Caco-2 (cell line): Measurements from ENCODE around the gene COL5A1. TPM values are rescaled to one million over a fixed set of nuclear protein-coding genes. Genes with fewer than 3 reads are reported as not detected.

Source experiments
- BruUV-seq: library from RNA; stranded (reverse); fragments of 400-500 nt; replicated peaks from 2 replicates; lab custom pipeline; 2021; lab: Mats Ljungman, UMichigan
- CTCF ChIA-PET: fragments of 300-600 bp; sonication (Branson Sonifier 250); formaldehyde crosslinking; loops from one replicate; lab custom pipeline; 2022; ENCODE audit warnings: antibody characterized with exemption; lab: Charles Lee
- POLR2A ChIA-PET: fragments of 300-600 bp; sonication (Branson Sonifier 250); formaldehyde crosslinking; loops from one replicate; lab custom pipeline; 2022; ENCODE audit warnings: antibody characterized with exemption; lab: Charles Lee
- DNase-seq, 2 experiments: peaks; one replicate each; pipeline versions ENCODE4 v3.0.0 to v3.0.0-alpha.2; 2020 to 2022
- H3K27me3 ChIP-seq: replicated peaks from 2 replicates; pipeline ENCODE4 v1.6.0; 2011; ENCODE audit warnings: low read length; ENCODE audit not compliant: control insufficient read depth, insufficient read depth
- H3K36me3 ChIP-seq: 2 replicates; pipeline ENCODE4 v1.5.1; 2011; ENCODE audit warnings: low read length; ENCODE audit not compliant: control insufficient read depth, insufficient read depth
- H3K4me1 ChIP-seq: fragments of 250-450 bp; sonication (Bioruptor Pico); 2 replicates; pipeline ENCODE4 v1.5.1; 2020; ENCODE audit warnings: mild to moderate bottlenecking
- H3K4me3 ChIP-seq: 2 replicates; pipeline ENCODE4 v1.5.1; 2011; ENCODE audit warnings: low read depth, mild to moderate bottlenecking, control low read depth, low read length
- H3K9me3 ChIP-seq: fragments of 250-450 bp; sonication (Bioruptor Pico); 2 replicates; pipeline ENCODE4 v1.5.1; 2020; ENCODE audit warnings: mild to moderate bottlenecking, moderate library complexity
- H3K27ac Mint-ChIP-seq: one replicate; pipeline ENCODE4 v1.8.0; 2022; ENCODE audit warnings: mixed read lengths; ENCODE audit not compliant: unreplicated experiment
- H3K27me3 Mint-ChIP-seq: one replicate; pipeline ENCODE4 v1.8.0; 2022; ENCODE audit warnings: mixed read lengths; ENCODE audit not compliant: insufficient read depth, unreplicated experiment
- H3K36me3 Mint-ChIP-seq: one replicate; pipeline ENCODE4 v1.8.0; 2022; ENCODE audit warnings: mild to moderate bottlenecking, mixed read lengths; ENCODE audit not compliant: insufficient read depth, unreplicated experiment
- H3K4me1 Mint-ChIP-seq: one replicate; pipeline ENCODE4 v1.8.0; 2022; ENCODE audit warnings: low read depth, mixed read lengths; ENCODE audit not compliant: unreplicated experiment
- H3K4me3 Mint-ChIP-seq: one replicate; pipeline ENCODE4 v1.8.0; 2022; ENCODE audit warnings: mild to moderate bottlenecking, moderate library complexity, mixed read lengths; ENCODE audit not compliant: unreplicated experiment
- H3K9me3 Mint-ChIP-seq: one replicate; pipeline ENCODE4 v1.8.0; 2022; ENCODE audit warnings: mixed read lengths; ENCODE audit not compliant: unreplicated experiment
- intact Hi-C: fragments of 100-400 bp; cut with micrococcal nuclease; formaldehyde crosslinking; loops from one replicate; pipeline ENCODE4 v1.10.0; 2022; ENCODE audit not compliant: unreplicated experiment
- total RNA-seq: library from RNA; stranded (reverse); gene quantifications from 2 replicates; pipeline ENCODE4 v1.2.3, GENCODE V29; 2022
- TF ChIP-seq, protein P1 (sequence below), 2 experiments: fragments of 200-600 bp in 1 of 2; IDR thresholded peaks; 1 replicate in 1 of 2; 2 replicates in 1 of 2; pipeline versions ENCODE4 v1.5.1 to v1.8.0; 2011 to 2022; ENCODE audit warnings: antibody characterized with exemption in 1 of 2, control low read depth in 1 of 2, inconsistent platforms in 1 of 2, low read depth in 1 of 2, low read length in 1 of 2, mild to moderate bottlenecking in 1 of 2, moderate library complexity in 1 of 2; ENCODE audit not compliant: insufficient read depth in 1 of 2, severe bottlenecking in 1 of 2, unreplicated experiment in 1 of 2

The COL5A1 gene
- total RNA-seq, 1 experiment from 2014 or later, result 4.8 TPM

DNA sequence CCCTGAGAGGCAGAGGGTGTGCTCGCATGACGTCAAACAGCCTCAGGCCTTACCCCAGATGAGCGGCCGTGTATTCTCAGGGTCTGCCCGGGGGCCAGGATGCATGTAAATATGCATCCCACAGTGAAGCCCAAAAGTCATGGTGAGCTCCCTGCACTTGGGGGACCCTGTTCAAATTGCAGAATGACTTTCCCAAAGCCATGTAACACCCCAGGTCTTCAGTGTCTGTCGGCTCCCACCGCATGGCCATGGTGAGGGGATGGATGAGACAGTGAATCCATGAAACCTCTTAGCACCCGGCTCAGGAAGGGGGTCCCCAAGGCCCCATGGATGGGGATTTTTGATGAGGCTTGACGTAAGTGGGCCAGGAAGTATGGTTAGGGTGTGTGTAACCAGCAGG lies 9.3 kb upstream of the COL5A1 start:
- H3K27me3 Mint-ChIP-seq, result peaks cover 3% of the 10 kb centered on the region
- no peaks in the 10 kb centered on the region for H3K27me3 ChIP-seq
- intact Hi-C loops, result no loop called here
- CTCF ChIA-PET, result no interaction called here
- no peaks in the 10 kb centered on the region for H3K4me1 ChIP-seq
- POLR2A ChIA-PET, result no interaction called here
- no peak overlapping the region for H3K4me3 ChIP-seq
- BruUV-seq, result no TSS peak
- no peak overlapping the region for H3K4me3 Mint-ChIP-seq
- no peaks in the 10 kb centered on the region for H3K9me3 Mint-ChIP-seq
- no peak for DNase-seq
- H3K27ac Mint-ChIP-seq, result no peak overlapping the region
- H3K36me3 ChIP-seq, result no peaks in the 10 kb centered on the region
- TF ChIP-seq, protein P1, sequence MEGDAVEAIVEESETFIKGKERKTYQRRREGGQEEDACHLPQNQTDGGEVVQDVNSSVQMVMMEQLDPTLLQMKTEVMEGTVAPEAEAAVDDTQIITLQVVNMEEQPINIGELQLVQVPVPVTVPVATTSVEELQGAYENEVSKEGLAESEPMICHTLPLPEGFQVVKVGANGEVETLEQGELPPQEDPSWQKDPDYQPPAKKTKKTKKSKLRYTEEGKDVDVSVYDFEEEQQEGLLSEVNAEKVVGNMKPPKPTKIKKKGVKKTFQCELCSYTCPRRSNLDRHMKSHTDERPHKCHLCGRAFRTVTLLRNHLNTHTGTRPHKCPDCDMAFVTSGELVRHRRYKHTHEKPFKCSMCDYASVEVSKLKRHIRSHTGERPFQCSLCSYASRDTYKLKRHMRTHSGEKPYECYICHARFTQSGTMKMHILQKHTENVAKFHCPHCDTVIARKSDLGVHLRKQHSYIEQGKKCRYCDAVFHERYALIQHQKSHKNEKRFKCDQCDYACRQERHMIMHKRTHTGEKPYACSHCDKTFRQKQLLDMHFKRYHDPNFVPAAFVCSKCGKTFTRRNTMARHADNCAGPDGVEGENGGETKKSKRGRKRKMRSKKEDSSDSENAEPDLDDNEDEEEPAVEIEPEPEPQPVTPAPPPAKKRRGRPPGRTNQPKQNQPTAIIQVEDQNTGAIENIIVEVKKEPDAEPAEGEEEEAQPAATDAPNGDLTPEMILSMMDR (IDR thresholded peaks at IDR 0.05; ENCODE audit: insufficient read depth in 1 of 2, low read depth in 1 of 2, low read length in 1 of 2, severe bottlenecking in 1 of 2, unreplicated experiment in 1 of 2), result no peak
- H3K9me3 ChIP-seq, result no peaks in the 10 kb centered on the region
- no peaks in the 10 kb centered on the region for H3K4me1 Mint-ChIP-seq
- H3K36me3 Mint-ChIP-seq, result no peaks in the 10 kb centered on the region

DNA sequence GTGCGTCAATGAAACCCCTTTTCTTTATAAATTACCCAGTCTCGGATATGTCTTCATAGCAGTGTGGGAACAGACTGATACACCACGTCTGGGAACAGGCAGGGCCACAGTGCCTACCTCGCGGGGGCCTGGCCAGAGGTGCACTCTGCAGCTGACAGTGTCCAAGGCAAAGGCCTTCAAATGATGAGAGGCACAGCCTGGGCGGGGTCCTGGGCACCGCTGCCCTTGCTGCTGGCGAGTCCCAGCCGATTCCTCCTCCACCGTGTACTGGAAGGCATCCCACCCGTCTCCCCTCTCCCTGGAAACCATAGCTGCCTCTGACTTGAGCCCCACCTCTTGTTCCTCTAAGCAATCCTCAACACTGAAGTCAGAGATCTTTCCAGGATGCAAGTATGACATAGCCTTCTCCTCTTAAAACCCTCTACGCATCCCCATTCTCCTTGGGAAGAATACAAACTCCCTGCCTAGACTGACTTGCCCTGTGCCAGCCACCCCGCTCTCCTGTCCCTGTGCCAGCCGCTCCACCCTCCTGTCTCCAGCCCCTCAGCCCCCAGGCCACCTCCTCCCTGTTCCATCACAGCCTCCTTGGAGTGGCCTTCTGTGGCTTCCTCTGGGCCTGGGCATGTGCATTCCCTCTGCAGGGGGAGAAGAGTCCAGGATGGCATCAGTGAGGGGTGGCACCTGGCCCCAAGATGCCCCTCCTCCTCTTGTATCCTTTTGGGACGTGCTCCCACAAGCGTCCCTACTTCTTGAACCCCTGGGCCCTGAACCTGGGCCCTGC lies 8.1 kb upstream of the COL5A1 start:
- no TSS peak for BruUV-seq
- TF ChIP-seq, protein P1 (IDR thresholded peaks at IDR 0.05; ENCODE audit: insufficient read depth in 1 of 2, low read depth in 1 of 2, low read length in 1 of 2, severe bottlenecking in 1 of 2, unreplicated experiment in 1 of 2), result no peak
- Mint-ChIP-seq H3K27me3 (peaks cover 3% of the 10 kb centered on the region), H3K4me1 (no peaks in the 10 kb centered on the region), H3K9me3 (no peaks in the 10 kb centered on the region), H3K4me3 (no peak overlapping the region), H3K36me3 (no peaks in the 10 kb centered on the region), H3K27ac (no peak overlapping the region)
- no peaks in the 10 kb centered on the region for H3K9me3 ChIP-seq
- H3K27me3 ChIP-seq, result no peaks in the 10 kb centered on the region
- peak in 1 of 2 experiments; percentile 13 for DNase-seq
- no peaks in the 10 kb centered on the region for H3K36me3 ChIP-seq
- POLR2A ChIA-PET, result no interaction called here
- intact Hi-C loops, result no loop called here
- no peaks in the 10 kb centered on the region for H3K4me1 ChIP-seq
- CTCF ChIA-PET, result no interaction called here
- H3K4me3 ChIP-seq, result no peak overlapping the region

DNA sequence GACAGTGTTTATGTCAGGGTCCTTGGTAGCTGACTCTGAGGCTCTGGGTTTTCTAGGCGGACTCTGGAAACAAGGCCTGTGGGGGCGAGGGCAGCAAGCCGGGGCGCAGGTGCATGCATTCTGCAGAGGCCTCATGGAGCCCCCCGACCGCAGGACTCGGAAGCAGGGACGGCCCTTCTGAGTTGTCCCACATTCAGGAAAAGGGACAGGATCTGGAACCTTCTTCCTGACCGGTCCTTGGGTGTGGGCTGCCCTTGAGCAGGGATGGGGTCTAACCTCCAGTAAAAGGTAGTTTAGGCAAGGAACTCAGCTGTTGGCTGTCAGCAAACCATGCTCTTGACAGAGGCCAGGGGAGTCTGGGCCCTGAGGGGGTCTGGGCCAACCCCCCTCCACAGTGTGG lies 7.4 kb upstream of the COL5A1 start:
- ChIA-PET CTCF (no interaction called here), POLR2A (no interaction called here)
- intact Hi-C loops, result no loop called here
- Mint-ChIP-seq H3K27me3 (peaks cover 3% of the 10 kb centered on the region), H3K9me3 (no peaks in the 10 kb centered on the region), H3K36me3 (no peaks in the 10 kb centered on the region), H3K4me3 (no peak overlapping the region), H3K4me1 (no peaks in the 10 kb centered on the region), H3K27ac (no peak overlapping the region)
- no TSS peak for BruUV-seq
- no peaks in the 10 kb centered on the region for H3K4me1 ChIP-seq
- H3K4me3 ChIP-seq, result no peak overlapping the region
- TF ChIP-seq, protein P1 (IDR thresholded peaks at IDR 0.05; ENCODE audit: insufficient read depth in 1 of 2, low read depth in 1 of 2, low read length in 1 of 2, severe bottlenecking in 1 of 2, unreplicated experiment in 1 of 2), result no peak
- H3K27me3 ChIP-seq, result no peaks in the 10 kb centered on the region
- H3K9me3 ChIP-seq, result no peaks in the 10 kb centered on the region
- DNase-seq, result no peak
- no peaks in the 10 kb centered on the region for H3K36me3 ChIP-seq
